Duodenal mucosa (tissue), 2 donors: ENCODE results near the gene STXBP6.

Experiments used
- H3K27ac ChIP-seq: one replicate; pipeline ENCODE4 v1.7.0; 2013; ENCODE audit warnings: low read depth, low read length
- H3K27me3 ChIP-seq, 2 donors: one replicate each; pipeline ENCODE4 v1.7.0; 2013; ENCODE audit warnings: low read length in 2 of 2, control low read depth in 1 of 2; ENCODE audit not compliant: insufficient read depth in 2 of 2, control insufficient read depth in 1 of 2
- H3K36me3 ChIP-seq, 2 donors: one replicate each; pipeline ENCODE4 v1.7.0; 2013; ENCODE audit warnings: low read length in 2 of 2, control low read depth in 1 of 2; ENCODE audit not compliant: insufficient read depth in 2 of 2, control insufficient read depth in 1 of 2
- H3K4me1 ChIP-seq, 2 donors: one replicate each; pipeline ENCODE4 v1.7.0; 2013; ENCODE audit warnings: low read length in 2 of 2, control low read depth in 1 of 2; ENCODE audit not compliant: insufficient read depth in 2 of 2, control insufficient read depth in 1 of 2
- H3K4me3 ChIP-seq, 2 donors: one replicate each; pipeline ENCODE4 v1.7.0; 2013; ENCODE audit warnings: low read length in 2 of 2, low read depth in 1 of 2
- H3K9ac ChIP-seq, 2 donors: one replicate each; pipeline ENCODE4 v1.7.0; 2013; ENCODE audit warnings: low read length in 2 of 2, low read depth in 1 of 2
- H3K9me3 ChIP-seq, 2 donors: one replicate each; pipeline ENCODE4 v1.7.0; 2013; ENCODE audit warnings: low read length in 2 of 2, control low read depth in 1 of 2; ENCODE audit not compliant: control insufficient read depth in 1 of 2

STXBP6 gene

GRCh38 chr14:25086081-25086480 lies 36.1 kb upstream of the STXBP6 start:
- no peak overlapping the region for H3K4me3 ChIP-seq
- no peaks in the 10 kb centered on the region for H3K36me3 ChIP-seq
- no peak overlapping the region for H3K27ac ChIP-seq
- H3K9me3 ChIP-seq = no peaks in the 10 kb centered on the region
- no peaks in the 10 kb centered on the region for H3K4me1 ChIP-seq
- H3K9ac ChIP-seq = no peak overlapping the region
- no peaks in the 10 kb centered on the region for H3K27me3 ChIP-seq

- Histone ChIP-seq H3K9ac (no peak overlapping the region), H3K4me3 (no peak overlapping the region)
Measured at GRCh38 chr14:25080682-25081081, 30.7 kb upstream of the STXBP6 start.

GRCh38 chr14:25079311-25079710 lies 29.4 kb upstream of the STXBP6 start:
- H3K27ac ChIP-seq = no peak overlapping the region

More at GRCh38 chr14:25080682-25081081, 30.7 kb upstream of the STXBP6 start:
- H3K36me3 ChIP-seq = no peaks in the 10 kb centered on the region
- no peak overlapping the region for H3K27ac ChIP-seq
- H3K27me3 ChIP-seq = no peaks in the 10 kb centered on the region
- H3K9me3 ChIP-seq = no peaks in the 10 kb centered on the region
- H3K4me1 ChIP-seq = no peaks in the 10 kb centered on the region

GRCh38 chr14:25074099-25074685 lies 24.2 kb upstream of the STXBP6 start:
- Histone ChIP-seq H3K4me3 (no peak overlapping the region), H3K36me3 (no peaks in the 10 kb centered on the region), H3K27me3 (no peaks in the 10 kb centered on the region), H3K4me1 (no peaks in the 10 kb centered on the region), H3K9me3 (no peaks in the 10 kb centered on the region), H3K9ac (no peak overlapping the region), H3K27ac (no peak overlapping the region)

More at GRCh38 chr14:25079311-25079710, 29.4 kb upstream of the STXBP6 start:
- no peaks in the 10 kb centered on the region for H3K36me3 ChIP-seq
- H3K9ac ChIP-seq = no peak overlapping the region
- H3K4me3 ChIP-seq = no peak overlapping the region
- H3K9me3 ChIP-seq = no peaks in the 10 kb centered on the region
- no peaks in the 10 kb centered on the region for H3K27me3 ChIP-seq
- H3K4me1 ChIP-seq = no peaks in the 10 kb centered on the region

GRCh38 chr14:25069879-25070278 lies 19.9 kb upstream of the STXBP6 start:
- Histone ChIP-seq H3K9ac (no peak overlapping the region), H3K36me3 (no peaks in the 10 kb centered on the region), H3K9me3 (no peaks in the 10 kb centered on the region), H3K4me3 (no peak overlapping the region), H3K27me3 (no peaks in the 10 kb centered on the region), H3K4me1 (no peaks in the 10 kb centered on the region), H3K27ac (no peak overlapping the region)

- Histone ChIP-seq H3K36me3 (no peaks in the 10 kb centered on the region), H3K9me3 (no peaks in the 10 kb centered on the region), H3K4me1 (no peaks in the 10 kb centered on the region), H3K4me3 (no peak overlapping the region), H3K9ac (no peak overlapping the region), H3K27ac (no peak overlapping the region), H3K27me3 (no peaks in the 10 kb centered on the region)
Measured at GRCh38 chr14:25067600-25067999, 17.7 kb upstream of the STXBP6 start.

- no peak overlapping the region for H3K27ac ChIP-seq
Measured at GRCh38 chr14:25062022-25062321, 12.0 kb upstream of the STXBP6 start.

GRCh38 chr14:25056688-25057078 lies 6.7 kb upstream of the STXBP6 start:
- H3K27me3 ChIP-seq = no peaks in the 10 kb centered on the region
- no peak overlapping the region for H3K27ac ChIP-seq

More at GRCh38 chr14:25062022-25062321, 12.0 kb upstream of the STXBP6 start:
- H3K27me3 ChIP-seq = no peaks in the 10 kb centered on the region
- no peak overlapping the region for H3K9ac ChIP-seq
- H3K4me3 ChIP-seq = no peak overlapping the region
- no peaks in the 10 kb centered on the region for H3K4me1 ChIP-seq
- H3K9me3 ChIP-seq = no peaks in the 10 kb centered on the region
- H3K36me3 ChIP-seq = no peaks in the 10 kb centered on the region

GRCh38 chr14:25055992-25056687 lies 6.2 kb upstream of the STXBP6 start:
- no peak overlapping the region for H3K27ac ChIP-seq
- no peaks in the 10 kb centered on the region for H3K27me3 ChIP-seq
- no peaks in the 10 kb centered on the region for H3K4me1 ChIP-seq
- no peaks in the 10 kb centered on the region for H3K9me3 ChIP-seq
- H3K36me3 ChIP-seq = no peaks in the 10 kb centered on the region
- no peak overlapping the region for H3K9ac ChIP-seq
- H3K4me3 ChIP-seq = no peak overlapping the region

More at GRCh38 chr14:25056688-25057078, 6.7 kb upstream of the STXBP6 start:
- H3K36me3 ChIP-seq = no peaks in the 10 kb centered on the region
- no peaks in the 10 kb centered on the region for H3K9me3 ChIP-seq
- H3K9ac ChIP-seq = no peak overlapping the region
- H3K4me1 ChIP-seq = no peaks in the 10 kb centered on the region
- no peak overlapping the region for H3K4me3 ChIP-seq

GRCh38 chr14:25055005-25055404 lies 5.1 kb upstream of the STXBP6 start:
- Histone ChIP-seq H3K27me3 (no peaks in the 10 kb centered on the region), H3K4me3 (no peak overlapping the region), H3K4me1 (peaks cover 6 to 7% of the 10 kb centered on the region in 2 donors), H3K36me3 (no peaks in the 10 kb centered on the region), H3K9me3 (no peaks in the 10 kb centered on the region), H3K27ac (no peak overlapping the region), H3K9ac (no peak overlapping the region)
